ENCODE measurements around the gene EMC10. TPM values are rescaled to one million over a fixed set of nuclear protein-coding genes. Genes with fewer than 3 reads are reported as not detected.
"Not testable (repeated sequence)": the region's sequence is repeated elsewhere in the genome, so short reads cannot be mapped to it uniquely, and the experiment has no call there.

EMC10 gene
- total RNA-seq, result 78.0 TPM
- long read RNA-seq, full-length matches to known transcripts, result 16 of 27 reads
- long read RNA-seq, partial matches to known transcripts, result 1 of 27 reads
- long read RNA-seq, other reads (novel, unspliced or antisense), result 10 of 27 reads

DNA sequence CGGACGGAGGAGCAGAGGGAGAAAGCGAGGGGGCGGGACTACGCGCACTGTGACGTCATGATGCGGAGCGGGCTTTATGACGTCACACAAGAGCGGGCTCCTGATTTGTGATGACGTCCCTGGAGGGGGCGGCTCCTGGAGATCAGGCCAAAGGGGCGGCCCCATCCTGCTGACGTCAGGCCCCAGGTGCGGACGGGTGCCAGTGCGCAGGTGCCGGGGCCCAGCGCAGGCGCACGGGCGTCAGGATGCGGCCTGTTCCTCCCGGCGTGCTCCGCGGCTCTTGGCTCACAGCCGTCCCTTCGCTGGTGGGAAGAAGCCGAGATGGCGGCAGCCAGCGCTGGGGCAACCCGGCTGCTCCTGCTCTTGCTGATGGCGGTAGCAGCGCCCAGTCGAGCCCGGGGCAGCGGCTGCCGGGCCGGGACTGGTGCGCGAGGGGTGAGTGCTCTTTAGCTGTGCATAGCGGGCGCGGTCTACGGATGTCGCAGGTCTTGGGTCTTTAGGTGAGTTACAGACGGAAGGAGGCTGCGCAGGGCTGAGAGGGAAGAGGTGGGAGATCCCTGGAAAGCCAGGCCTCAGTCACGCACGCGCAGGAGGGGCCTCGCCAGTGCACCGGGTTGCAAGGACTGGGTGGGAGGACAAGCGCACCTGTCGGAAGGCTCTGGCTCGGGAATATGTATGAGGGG lies at the start of gene EMC10, which contains the start of gene GARIN5A:
TSS of gene EMC10 (plus strand) at position 284 of the 683 bp plus-strand sequence. CDS start at position 322, 38 bp downstream.
TSS of gene GARIN5A (minus strand) at position 625 of the 683 bp plus-strand sequence. CDS start at position 165, 460 bp downstream.
- peak; percentile 93 for DNase-seq (ENCODE audit: missing footprints)
- peak; percentile 93 for ATAC-seq
- intact Hi-C loops (cut with DNase I), result loop anchor here (1.0 to 10.0 kb wide), 2 partner anchors 35 to 78 kb away; partner anchors contain the start of gene JOSD2

DNA sequence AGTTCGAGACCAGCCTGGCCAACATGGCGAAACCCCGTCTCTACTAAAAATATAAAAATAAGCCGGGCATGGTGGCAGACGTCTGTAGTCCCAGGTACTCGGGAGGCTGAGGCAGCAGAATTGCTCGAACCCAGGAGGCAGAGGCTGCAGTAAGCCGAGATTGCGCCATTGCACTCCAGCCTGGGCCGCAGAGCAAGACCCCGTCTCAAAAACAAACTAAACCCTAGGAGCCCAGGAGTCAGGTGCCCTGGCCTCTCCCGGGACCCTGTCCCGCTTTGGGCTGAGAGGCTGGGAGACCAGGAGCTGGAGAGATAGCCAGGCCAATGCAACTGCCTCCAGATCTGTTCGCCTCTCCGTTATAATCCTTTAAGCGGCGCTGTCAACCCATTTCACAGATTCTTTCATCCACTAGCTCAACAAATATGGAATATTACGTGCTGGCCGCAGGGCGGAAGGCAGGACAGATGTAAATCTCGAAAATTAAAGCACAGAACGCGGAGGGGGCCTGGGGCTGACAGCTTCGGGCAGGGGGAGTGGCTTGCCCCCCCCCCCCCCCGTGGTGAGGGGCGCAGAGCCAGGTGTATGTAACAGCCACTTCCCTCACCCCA lies 48.9 kb upstream of the EMC10 start:
- ATAC-seq, result no peak
- DNase-seq (ENCODE audit: missing footprints), result no peak
- intact Hi-C loops (cut with DNase I), result no loop called here

DNA sequence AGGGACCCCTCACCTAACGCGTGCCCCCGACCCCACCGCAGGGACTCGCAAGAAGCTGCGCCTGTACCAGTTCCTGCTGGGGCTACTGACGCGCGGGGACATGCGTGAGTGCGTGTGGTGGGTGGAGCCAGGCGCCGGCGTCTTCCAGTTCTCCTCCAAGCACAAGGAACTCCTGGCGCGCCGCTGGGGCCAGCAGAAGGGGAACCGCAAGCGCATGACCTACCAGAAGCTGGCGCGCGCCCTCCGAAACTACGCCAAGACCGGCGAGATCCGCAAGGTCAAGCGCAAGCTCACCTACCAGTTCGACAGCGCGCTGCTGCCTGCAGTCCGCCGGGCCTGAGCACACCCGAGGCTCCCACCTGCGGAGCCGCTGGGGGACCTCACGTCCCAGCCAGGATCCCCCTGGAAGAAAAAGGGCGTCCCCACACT lies 48.3 kb upstream of the EMC10 start:
- intact Hi-C loops (cut with DNase I), result no loop called here
- DNase-seq (ENCODE audit: missing footprints) (peak; percentile 94), ATAC-seq (peak; percentile 62)

DNA sequence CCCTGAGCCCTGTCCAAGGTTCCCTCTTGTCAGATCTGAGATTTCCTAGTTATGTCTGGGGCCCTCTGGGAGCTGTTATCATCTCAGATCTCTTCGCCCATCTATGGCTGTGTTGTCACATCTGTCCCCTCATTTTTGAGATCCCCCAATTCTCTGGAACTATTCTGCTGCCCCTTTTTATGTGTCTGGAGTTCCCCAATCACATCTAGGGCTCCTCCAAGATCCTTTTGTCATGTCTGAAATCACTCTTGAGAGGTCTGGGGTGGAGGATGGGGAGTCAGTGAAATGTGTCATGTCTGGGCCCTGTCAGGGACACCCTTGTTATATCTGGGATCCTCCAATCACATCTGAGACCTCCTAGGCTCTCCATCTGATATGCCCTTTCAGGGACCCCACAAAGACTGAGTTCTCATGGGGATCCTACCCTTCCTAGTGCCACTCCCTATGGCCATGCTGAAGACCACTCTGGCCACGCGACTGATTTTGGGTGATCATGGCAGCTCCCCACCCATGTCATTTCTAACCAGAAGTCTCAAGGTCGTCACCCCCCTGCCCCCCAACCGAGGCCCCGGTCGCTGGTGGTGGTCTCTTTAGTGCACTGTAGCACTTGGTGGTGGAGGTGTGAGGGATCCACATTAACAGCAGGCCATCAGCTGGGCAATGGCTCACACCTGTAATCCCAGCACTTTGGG lies 47.4 kb upstream of the EMC10 start:
- ATAC-seq (no peak), DNase-seq (ENCODE audit: missing footprints) (no peak)
- intact Hi-C loops (cut with DNase I), result no loop called here

DNA sequence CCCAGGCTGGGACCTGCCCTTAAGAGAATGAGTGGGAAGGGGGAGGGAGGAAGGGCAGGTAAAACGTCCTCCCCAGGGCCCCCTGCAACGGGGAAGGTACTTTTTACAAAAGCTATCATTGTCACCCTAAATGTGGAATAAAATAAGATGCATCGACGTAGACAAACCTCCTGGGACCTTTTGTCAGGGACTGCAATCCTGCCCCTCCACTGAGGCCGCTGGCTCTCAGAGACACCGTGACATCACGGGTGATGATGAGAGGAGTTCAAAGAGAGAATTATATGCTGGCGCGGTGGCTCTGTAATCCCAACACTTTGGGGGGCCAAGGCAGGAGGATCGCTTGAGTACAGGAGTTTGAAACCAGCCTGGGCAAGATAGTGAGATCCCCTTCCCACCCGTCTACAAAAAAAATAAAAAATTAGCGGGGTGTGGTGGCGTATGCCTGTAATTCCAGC lies 45.4 kb upstream of the EMC10 start:
- ATAC-seq (no peak), DNase-seq (ENCODE audit: missing footprints) (no peak)
- intact Hi-C loops (cut with DNase I), result loop anchor here (5.0 kb wide), 1 partner anchor 54 kb away; the partner anchor contains the start of gene NR1H2

DNA sequence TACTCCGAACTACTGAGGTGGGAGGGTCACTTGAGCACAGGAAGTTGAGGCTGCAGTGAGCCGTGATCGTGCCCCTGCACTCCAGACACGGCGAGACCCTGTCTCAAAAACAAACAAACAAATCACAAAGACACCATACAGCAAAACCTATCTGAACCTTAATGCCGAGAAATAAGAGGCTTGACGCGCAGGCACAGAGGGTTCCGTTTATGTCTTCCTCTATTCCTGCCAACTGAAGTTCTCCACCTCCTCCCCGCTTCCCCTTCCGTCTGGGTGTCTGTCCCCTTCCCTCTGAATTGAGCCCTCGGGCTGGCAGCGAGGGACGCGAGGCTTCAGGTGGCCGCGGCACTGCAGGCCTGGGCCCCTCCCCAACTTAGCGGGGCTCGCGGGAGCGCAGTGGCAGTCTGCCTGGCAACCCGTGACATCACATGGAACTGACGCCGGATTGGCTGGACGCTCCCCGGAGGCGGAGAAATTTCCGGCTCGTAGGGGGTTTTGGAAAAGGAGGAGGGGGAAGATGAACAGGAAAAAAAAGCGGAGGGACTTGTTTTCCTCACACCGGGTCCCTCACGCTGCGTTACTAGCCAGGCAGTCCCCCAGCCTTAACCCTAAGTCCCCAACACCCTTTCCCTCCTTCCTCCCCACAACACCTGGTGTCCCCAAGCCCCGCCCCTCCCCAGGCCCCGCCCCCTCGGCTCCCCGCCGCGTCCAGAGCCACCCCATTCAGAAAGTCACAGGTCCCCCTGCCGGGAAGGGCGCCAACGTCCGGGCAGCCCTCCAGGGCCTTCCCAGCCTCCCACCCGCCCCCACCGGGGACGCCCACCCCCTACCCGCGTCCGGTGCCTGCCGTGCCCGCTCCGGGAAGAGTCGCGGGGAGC lies 44.7 kb upstream of the EMC10 start:
- DNase-seq (ENCODE audit: missing footprints) (peak; percentile 92), ATAC-seq (peak; percentile 90)
- intact Hi-C loops (cut with DNase I), result loop anchor here (5.0 kb wide), 1 partner anchor 54 kb away; the partner anchor contains the start of gene NR1H2

DNA sequence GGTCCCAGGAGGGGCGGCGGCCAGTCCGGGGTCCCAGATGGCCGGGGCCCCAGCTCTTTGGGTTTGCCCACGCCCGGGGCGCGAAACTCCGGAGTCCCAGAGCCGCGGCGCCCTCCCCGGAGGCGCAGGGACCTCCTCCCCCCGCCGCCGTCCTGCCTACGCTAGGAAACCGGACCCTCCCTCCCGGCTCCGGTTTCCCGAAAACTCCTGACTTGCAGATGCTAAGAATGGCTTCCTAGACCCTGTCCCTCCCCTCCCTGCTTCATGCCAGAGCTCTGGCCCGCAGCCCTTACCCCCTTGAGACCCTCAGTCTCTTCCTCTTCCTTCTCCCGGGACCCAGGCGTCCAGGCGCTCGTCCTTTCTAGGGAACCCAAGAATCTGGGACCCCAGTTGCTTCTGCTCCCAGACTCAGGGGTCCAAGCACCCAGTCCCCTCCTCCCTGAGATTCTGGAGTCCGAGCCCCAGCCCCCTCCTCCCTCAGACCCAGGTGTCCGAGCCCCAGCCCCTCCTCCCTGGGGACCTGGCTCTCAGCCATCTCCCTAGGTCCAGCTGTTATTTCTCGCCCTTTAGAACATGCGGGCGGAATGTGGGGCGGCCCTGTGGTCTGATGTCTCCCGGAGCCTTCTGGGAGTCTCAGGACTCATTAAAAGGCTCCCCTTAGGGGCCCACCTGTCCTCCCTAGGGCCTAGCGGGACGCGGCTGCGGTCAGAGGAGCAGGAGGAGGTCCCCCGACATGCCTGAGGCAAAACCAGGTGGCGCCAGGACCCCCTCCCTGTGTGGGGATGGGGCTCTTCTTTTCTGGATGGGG lies 43.9 kb upstream of the EMC10 start, which contains the start of gene MYBPC2:
TSS of gene MYBPC2 (plus strand) at position 672 of the 808 bp plus-strand sequence. CDS start at position 734, 62 bp downstream.
- ATAC-seq (no peak), DNase-seq (ENCODE audit: missing footprints) (no peak)
- intact Hi-C loops (cut with DNase I), result loop anchor here (5.0 kb wide), 1 partner anchor 55 kb away; the partner anchor contains the start of gene NR1H2

DNA sequence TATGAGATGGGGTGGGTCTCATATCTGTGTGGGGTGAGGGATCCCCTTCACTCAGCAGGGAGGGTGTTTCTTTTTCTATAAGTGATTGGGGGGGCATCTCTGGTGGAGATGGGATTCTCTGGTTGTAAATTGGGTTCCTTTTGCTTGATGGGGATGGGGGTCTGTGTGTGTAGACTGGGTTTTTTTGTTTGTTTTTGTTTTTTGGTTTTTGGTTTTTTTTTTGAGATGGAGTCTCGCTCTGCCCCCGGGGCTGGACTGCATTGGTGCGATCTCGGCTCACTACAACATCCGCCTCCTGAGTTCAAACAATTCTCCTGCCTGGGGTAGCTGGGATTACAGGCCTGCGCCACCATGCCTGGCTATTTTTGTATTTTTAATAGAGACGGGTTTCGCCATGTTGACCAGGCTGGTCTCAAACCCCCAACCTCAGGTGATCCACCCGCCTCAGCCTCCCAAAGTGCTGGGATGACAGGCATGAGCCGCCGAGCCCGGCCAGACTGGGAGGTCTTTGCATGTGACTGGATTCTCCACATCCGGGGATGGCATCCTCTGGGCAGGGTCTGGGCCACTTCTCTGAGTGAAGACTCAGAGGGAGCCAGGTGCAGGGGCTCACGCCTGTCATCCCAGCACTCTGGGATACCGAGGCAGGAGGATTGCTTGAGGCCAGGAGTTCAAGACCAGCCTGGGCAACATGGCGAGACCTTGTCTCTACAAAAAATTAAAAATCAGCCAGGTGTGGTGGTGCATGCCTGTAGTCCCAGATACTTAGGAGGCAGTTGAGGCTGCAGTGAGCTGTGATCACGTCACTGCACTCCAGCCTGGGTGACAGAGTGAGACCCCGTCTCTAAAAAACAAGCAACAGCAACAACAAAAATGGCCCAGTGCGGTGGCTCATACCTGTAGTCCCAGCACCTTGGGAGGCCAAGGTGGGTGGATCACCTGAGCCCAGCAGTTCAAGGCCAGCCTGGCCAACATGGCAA lies 42.8 kb upstream of the EMC10 start:
- ATAC-seq, result no peak
- no peak for DNase-seq (ENCODE audit: missing footprints)
- intact Hi-C loops (cut with DNase I), result loop anchor here (5.0 kb wide), 1 partner anchor 56 kb away; the partner anchor contains the start of gene NR1H2

DNA sequence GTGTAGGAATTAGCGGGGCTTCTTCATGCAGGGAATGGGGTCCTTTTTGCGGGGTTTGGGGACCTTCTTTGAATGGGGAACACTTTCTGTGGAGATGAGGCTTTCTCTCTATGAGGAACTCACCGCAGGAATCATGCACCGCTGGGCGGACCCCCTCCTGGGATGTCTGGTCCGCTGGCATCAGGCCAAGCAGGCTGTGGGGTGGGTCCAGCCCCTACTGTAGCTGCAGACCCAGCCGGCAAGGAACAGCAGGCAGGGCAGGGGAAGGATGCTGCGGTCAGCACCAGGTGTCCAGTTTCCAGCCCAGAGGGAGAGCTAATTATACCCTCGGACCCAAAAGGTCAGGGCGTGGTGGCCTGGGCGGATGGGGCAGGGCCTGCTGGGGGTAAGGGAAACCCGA lies 41.8 kb upstream of the EMC10 start:
- no peak for ATAC-seq
- no peak for DNase-seq (ENCODE audit: missing footprints)
- intact Hi-C loops (cut with DNase I), result loop anchor here (5.0 kb wide), 1 partner anchor 57 kb away; the partner anchor contains the start of gene NR1H2

DNA sequence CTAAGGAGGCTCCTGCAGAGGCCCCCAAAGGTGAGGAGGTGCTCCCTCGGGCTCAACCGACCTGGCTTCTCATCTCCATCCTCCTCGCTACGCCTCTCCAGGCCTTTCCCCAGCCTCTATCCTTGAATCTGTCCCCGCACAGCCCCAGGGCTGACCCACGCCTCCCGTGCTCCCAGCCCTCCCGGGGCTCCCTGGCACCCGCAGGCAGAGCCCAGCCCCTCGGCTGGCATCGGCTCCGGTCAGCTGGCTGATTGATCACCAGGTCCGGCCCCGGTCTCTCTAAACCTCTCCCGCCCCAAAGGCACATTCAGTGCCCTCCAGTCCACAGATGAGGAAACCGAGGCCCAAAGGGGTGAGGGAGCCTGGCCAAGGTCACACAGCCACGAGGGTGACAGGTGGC lies 41.1 kb upstream of the EMC10 start:
- intact Hi-C loops (cut with DNase I), result no loop called here
- ATAC-seq (no peak), DNase-seq (ENCODE audit: missing footprints) (no peak)

DNA sequence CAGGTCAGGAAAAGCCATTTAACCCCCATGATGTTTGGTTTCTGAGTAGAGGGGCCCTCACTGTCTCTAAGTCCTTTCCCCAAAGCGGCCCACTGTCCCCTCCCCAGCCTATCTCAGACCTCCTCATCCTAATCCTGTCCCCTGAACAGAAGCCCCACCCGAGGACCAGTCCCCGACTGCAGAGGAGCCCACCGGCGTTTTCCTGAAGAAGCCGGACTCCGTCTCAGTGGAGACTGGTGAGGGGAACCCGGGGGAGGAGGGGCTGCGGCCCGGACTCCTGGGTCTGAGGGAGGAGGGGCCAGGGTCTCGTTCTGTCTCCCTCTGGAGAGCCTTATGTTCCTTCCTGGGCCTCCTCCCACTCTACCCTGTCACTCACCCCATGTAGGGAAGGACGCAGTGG lies 40.7 kb upstream of the EMC10 start:
- intact Hi-C loops (cut with DNase I), result no loop called here
- ATAC-seq (no peak), DNase-seq (ENCODE audit: missing footprints) (no peak)

DNA sequence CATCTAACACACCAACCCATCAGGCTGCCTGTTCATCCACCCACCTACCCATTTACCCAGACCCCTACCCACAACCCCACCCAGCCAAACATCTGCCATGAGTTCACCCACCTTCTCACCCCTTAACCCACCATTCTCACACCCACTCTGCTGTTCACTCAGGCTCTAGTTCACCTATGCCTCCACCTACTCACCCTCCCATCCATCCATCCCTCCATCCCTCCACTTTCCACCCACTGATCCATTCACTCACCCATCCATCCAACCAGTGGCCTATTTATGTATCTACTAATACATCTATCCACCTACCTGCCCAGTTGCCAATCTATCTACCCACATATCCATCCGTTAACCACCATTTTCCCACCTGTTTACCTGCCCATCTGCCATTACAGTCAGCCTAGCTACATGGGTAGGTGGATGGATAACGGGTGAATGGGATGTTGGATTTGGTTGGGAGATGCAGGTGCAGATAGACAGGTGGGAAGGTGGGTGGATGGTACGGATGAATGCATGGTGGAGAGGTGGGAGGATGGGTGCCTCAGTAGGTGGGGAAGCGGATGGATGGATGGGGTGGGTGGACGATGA lies 38.4 kb upstream of the EMC10 start:
- no peak for ATAC-seq
- DNase-seq (ENCODE audit: missing footprints), result no peak
- intact Hi-C loops (cut with DNase I), result no loop called here

DNA sequence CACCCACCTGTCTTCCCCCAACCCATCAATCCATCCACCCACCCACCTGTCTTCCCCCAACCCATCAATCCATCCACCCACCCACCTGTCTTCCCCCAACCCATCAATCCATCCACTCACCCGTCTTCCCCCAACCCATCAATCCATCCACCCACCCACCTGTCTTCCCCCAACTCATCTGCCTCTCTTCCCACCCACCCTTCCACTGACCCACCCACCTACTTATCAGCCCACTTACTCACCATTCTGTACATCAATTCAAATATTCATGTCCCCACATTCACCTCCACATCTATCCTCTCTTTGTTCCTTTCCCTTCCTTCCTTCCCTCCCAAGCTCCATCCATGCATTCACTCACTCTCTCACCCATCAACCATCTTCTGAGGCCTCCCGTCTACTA lies 37.2 kb upstream of the EMC10 start:
- intact Hi-C loops (cut with DNase I); DNase-seq (ENCODE audit: missing footprints); ATAC-seq: not testable (repeated sequence)

DNA sequence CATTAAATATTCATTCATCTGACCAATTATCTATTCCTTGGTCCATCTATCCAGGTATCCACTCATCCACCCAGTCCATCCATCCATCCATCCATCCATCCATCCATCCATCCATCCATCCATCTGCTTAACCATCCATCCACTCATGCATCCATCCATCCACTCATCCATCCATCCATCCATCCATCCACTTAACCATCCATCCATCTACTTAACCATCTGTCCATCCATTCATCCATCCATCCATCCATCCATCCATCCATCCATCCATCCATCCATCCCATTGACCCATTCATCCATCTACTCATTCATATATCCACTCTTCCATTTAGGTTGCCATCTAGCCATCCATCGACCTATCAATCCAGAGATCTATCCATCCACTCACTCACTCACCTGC lies 32.2 kb upstream of the EMC10 start:
- ATAC-seq (no peak), DNase-seq (ENCODE audit: missing footprints) (no peak)
- intact Hi-C loops (cut with DNase I), result no loop called here

DNA sequence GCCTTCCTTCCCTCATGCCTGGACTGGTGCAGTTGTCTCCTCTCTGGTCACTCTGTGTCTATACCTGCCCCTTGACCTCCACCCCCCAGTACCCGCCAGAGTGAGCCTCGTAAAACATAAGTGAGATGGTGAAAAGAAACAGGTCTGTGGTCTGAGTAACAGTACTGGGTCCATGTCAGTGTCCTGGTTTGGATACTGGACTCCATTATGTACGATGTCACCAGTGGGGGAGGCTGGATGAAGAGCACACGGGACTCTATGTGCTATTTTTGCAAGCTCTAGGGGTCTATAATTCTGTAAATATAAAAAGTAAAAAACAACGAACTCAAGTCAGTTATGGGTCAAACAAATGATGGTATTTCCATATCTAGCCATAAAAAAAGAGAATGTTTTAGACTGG lies 29.3 kb upstream of the EMC10 start:
- intact Hi-C loops (cut with DNase I), result no loop called here
- ATAC-seq, result no peak
- DNase-seq (ENCODE audit: missing footprints), result no peak

DNA sequence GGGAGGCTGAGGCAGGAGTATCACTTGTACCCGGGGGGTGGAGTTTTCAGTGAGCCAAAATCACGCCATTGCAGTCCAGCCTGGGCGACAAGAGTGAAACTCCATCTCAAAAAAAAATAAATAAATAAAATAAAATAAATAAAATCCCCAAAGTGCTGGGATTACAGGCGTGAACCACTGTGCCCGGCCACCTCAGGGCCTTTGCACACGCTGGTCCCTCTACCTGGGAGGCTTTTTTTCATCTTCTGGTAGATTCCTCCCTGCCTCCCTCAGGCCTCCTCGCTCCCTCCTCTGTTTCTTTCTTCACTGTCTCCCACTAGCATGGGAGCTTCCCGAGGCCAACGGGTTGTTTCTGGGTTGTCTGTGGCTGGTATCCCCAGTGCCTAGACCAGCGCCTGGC lies 28.6 kb upstream of the EMC10 start:
- no peak for DNase-seq (ENCODE audit: missing footprints)
- no peak for ATAC-seq
- intact Hi-C loops (cut with DNase I), result no loop called here
